Small intestine (tissue), 7 donors: ENCODE data around the gene MOGAT1. TPM values are rescaled to one million over a fixed set of nuclear protein-coding genes. Genes with fewer than 3 reads are reported as not detected.
A peak's percentile ranks its signal among the peaks of the same experiment; 100 is the strongest.

ENCODE experiments used
- DNase-seq, 2 donors: peaks; one replicate each; pipeline versions ENCODE4 v3.0.0 to v3.0.0-alpha.2; 2013
- FAIRE-seq: peaks from 2 replicates; lab custom pipeline; 2012; peaks lifted over from hg19 to GRCh38; lab: Jason Lieb, UNC
- H3K27ac ChIP-seq, 3 donors: one replicate each; pipeline ENCODE4 v1.5.1; 2013; ENCODE audit warnings: low read length in 2 of 3, mild to moderate bottlenecking in 2 of 3, control low read depth in 1 of 3, inconsistent platforms in 1 of 3, low read depth in 1 of 3, moderate library complexity in 1 of 3
- H3K27me3 ChIP-seq, 3 donors: one replicate each; pipeline ENCODE4 v1.6.1; 2013; ENCODE audit warnings: low read length in 3 of 3, inconsistent platforms in 1 of 3; ENCODE audit not compliant: control insufficient read depth in 3 of 3, insufficient read depth in 3 of 3
- H3K36me3 ChIP-seq, 3 donors: one replicate each; pipeline ENCODE4 v1.6.1; 2013; ENCODE audit warnings: low read length in 3 of 3, inconsistent platforms in 1 of 3, low read depth in 1 of 3, mild to moderate bottlenecking in 1 of 3, moderate library complexity in 1 of 3; ENCODE audit not compliant: control insufficient read depth in 3 of 3, insufficient read depth in 2 of 3
- H3K4me1 ChIP-seq, 3 donors: one replicate each; pipeline ENCODE4 v1.6.1; 2013; ENCODE audit warnings: low read length in 2 of 3, inconsistent platforms in 1 of 3, low read depth in 1 of 3, mild to moderate bottlenecking in 1 of 3, moderate library complexity in 1 of 3; ENCODE audit not compliant: control insufficient read depth in 3 of 3, insufficient read depth in 2 of 3
- H3K4me3 ChIP-seq, 3 donors: one replicate each; pipeline ENCODE4 v1.5.1; 2013; ENCODE audit warnings: low read length in 3 of 3, control low read depth in 1 of 3, inconsistent platforms in 1 of 3, low read depth in 1 of 3, mild to moderate bottlenecking in 1 of 3, moderate library complexity in 1 of 3
- H3K9me3 ChIP-seq, 2 donors: one replicate each; pipeline ENCODE4 v1.6.1; 2013; ENCODE audit warnings: low read depth in 1 of 2, low read length in 1 of 2; ENCODE audit not compliant: control insufficient read depth in 2 of 2, insufficient read depth in 1 of 2
- WGBS, 3 donors: extraction: QIAGEN DNeasy Blood & Tissue Kit; methylation state at CpG; one replicate each; pipeline ENCODE4 v1.1.7; 2013; 5-methylcytosine and 5-hydroxymethylcytosine counted together
- polyA plus RNA-seq, 4 donors: library from polyadenylated mRNA; stranded (reverse) in 3 of 4; unstranded in 1 of 4; fragments of 200-250 nt in 3 of 4; fragments of 120-200 nt in 1 of 4; gene quantifications; one replicate each; pipeline versions ENCODE4 v1.2.1 to v1.2.3, GENCODE V29; 2013
- donor health status: healthy with polysubstance abuse.
- donor health status: control.
- donor health status: control.
- donor health status: Bipolar disorder and iron deficiency.
- donor health status: healthy.

Gene MOGAT1
- polyA plus RNA-seq, 4 donors = 0.07 TPM; not detected in 3

DNA sequence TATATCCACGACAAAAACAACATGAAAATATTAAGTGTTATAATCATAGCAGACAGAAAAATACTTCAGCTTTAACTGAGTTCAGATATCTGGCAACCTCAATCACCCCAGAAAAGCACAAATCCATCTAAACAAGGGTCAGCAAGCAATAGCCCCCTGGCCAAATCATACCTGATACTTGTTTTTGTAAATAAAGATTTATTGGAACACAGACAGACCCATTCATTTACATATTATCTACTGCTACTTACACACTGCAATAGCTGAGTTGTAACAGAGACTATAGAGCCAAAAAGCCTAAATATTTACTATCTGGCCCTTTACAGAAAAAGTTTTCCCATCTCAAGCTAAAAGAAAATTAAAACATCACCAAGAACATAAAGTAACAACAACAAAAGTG is 28.3 kb upstream of the MOGAT1 start:
- no peaks in the 10 kb centered on the region for H3K9me3 ChIP-seq
- DNase-seq = no peak
- FAIRE-seq = no peak
- H3K27me3 ChIP-seq = no peaks in the 10 kb centered on the region
- 92 to 98% (median 97%) methylated on average over 1 of the region's 1 CpG for WGBS, 3 donors
- H3K27ac ChIP-seq = no peak overlapping the region
- H3K4me3 ChIP-seq = no peak overlapping the region
- H3K36me3 ChIP-seq = peaks cover 2 to 21% (median 11%) of the 10 kb centered on the region in 3 donors
- H3K4me1 ChIP-seq = no peaks in the 10 kb centered on the region

GRCh38 chr2:222646008-222646407 is 25.4 kb upstream of the MOGAT1 start:
- no peak overlapping the region for H3K4me3 ChIP-seq
- WGBS, 3 donors = 64 to 80% (median 78%) methylated on average over 3 of the region's 3 CpGs
- FAIRE-seq = no peak
- no peak for DNase-seq
- H3K9me3 ChIP-seq = no peaks in the 10 kb centered on the region
- no peak overlapping the region for H3K27ac ChIP-seq
- peaks cover 2 to 18% (median 7%) of the 10 kb centered on the region in 3 donors for H3K36me3 ChIP-seq
- peaks cover 0 to 7% (median 5%) of the 10 kb centered on the region in 3 donors for H3K4me1 ChIP-seq
- H3K27me3 ChIP-seq = no peaks in the 10 kb centered on the region

DNA sequence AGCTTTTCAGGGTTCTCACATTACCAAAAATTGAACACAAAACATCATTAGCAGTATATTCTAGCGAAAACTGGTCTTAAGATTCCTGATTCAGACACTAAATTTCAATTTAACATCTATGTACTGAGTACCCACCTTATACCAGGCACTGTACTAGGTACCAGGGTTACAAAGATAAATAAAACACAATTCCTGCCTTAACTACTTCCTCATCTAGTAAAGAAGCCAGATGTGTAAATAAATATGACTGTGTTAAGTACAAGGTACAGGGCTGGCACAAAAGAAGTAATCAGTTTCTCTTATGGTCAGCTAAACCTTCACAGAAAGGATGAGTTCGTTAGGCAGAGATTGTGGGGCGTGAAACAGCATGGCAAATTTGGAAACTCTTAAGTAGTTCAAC is 21.7 kb upstream of the MOGAT1 start:
- H3K4me3 ChIP-seq = no peak overlapping the region
- DNase-seq = peak in 1 of 2 donors; percentile 61
- peaks cover 2 to 12% (median 5%) of the 10 kb centered on the region in 3 donors for H3K36me3 ChIP-seq
- no peak for FAIRE-seq
- H3K27ac ChIP-seq = peak overlapping the region in 1 of 3 donors; percentile 28
- H3K9me3 ChIP-seq = no peaks in the 10 kb centered on the region
- WGBS, 3 donors = 69 to 83% (median 80%) methylated on average over 3 of the region's 3 CpGs
- peaks cover 6 to 14% (median 13%) of the 10 kb centered on the region in 3 donors for H3K4me1 ChIP-seq
- H3K27me3 ChIP-seq = no peaks in the 10 kb centered on the region

- peak overlapping the region in 2 of 3 donors; percentile 76 to 86 for H3K27ac ChIP-seq
- FAIRE-seq = no peak
Measured at GRCh38 chr2:222651718-222652418, 19.6 kb upstream of the MOGAT1 start.

DNA sequence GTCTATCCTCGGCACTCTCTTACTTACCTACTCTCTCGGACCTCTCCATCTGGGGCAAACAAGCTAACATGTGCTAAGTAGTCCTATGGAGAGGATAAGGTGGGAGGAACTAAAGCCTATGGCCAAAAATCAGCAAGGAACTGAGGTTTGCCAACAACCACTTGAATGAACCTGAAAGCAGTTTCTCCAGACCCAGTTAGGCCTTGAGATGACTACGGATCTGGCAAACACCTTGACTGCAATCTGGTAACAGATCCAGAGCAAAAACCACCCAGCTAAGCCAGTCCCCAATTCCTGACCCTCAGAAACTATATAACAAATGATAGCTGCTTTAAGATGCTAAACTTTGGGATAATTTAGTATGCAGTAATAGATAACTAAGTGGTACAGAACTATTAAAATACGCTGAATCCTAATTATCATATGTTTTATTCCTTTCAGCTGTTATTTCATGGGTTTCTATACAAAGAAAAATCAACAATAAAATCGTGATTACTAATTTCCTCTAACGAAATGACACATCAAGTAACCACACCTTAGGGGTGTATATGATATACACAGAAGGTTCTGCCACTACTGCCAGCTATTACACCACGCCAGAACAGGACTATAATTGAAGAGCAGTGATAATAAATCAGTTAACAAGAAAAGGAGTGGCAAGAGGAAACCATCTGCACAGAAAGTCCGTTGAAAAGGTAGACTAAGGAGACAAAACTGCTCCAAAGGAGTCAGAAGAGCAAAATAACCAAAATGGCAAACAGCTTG is 18.8 kb upstream of the MOGAT1 start:
- H3K9me3 ChIP-seq = no peaks in the 10 kb centered on the region
- WGBS, 3 donors = 25 to 54% (median 32%) methylated on average over 8 of the region's 8 CpGs
- FAIRE-seq (no peak), DNase-seq (peak in 1 of 2 donors; percentile 84)
- H3K4me3 ChIP-seq = no peak overlapping the region
- peaks cover 6 to 15% (median 14%) of the 10 kb centered on the region in 3 donors for H3K4me1 ChIP-seq
- H3K36me3 ChIP-seq = peaks cover 2 to 5% (median 2%) of the 10 kb centered on the region in 3 donors
- peak overlapping the region in 2 of 3 donors; percentile 76 to 86 for H3K27ac ChIP-seq
- no peaks in the 10 kb centered on the region for H3K27me3 ChIP-seq

More at GRCh38 chr2:222651718-222652418, 19.6 kb upstream of the MOGAT1 start:
- 87 to 91% (median 89%) methylated on average over 4 of the region's 4 CpGs for WGBS, 3 donors
- peaks cover 2 to 12% (median 5%) of the 10 kb centered on the region in 3 donors for H3K36me3 ChIP-seq
- peaks cover 6 to 15% (median 14%) of the 10 kb centered on the region in 3 donors for H3K4me1 ChIP-seq
- DNase-seq = no peak
- no peaks in the 10 kb centered on the region for H3K9me3 ChIP-seq
- H3K27me3 ChIP-seq = no peaks in the 10 kb centered on the region
- H3K4me3 ChIP-seq = no peak overlapping the region

DNA sequence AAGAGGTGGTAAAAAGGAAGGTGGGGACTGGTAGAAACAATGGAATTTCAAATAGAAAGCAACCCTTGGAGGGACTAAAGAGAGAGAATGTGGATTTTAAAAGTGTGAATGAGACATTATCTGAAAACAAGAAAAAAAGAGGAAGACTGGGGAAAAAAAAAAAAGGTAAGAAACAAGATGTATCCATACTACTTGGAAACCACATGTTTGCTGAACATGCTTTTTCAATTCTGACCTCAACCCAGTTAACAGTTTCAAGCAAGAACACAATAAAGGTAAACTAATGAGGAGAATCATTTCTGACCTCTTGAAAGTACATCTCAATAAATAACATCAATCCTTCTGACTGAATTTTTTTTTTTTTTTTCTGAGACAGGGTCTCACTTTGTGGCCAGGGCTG is 18.2 kb upstream of the MOGAT1 start:
- no peak for FAIRE-seq
- Histone ChIP-seq H3K27ac (peak overlapping the region in 2 of 3 donors; percentile 50 to 75), H3K9me3 (no peaks in the 10 kb centered on the region), H3K36me3 (peaks cover 0 to 2% (median 2%) of the 10 kb centered on the region in 3 donors), H3K4me1 (peaks cover 6 to 15% (median 14%) of the 10 kb centered on the region in 3 donors), H3K4me3 (no peak overlapping the region), H3K27me3 (no peaks in the 10 kb centered on the region)
- no peak for DNase-seq

DNA sequence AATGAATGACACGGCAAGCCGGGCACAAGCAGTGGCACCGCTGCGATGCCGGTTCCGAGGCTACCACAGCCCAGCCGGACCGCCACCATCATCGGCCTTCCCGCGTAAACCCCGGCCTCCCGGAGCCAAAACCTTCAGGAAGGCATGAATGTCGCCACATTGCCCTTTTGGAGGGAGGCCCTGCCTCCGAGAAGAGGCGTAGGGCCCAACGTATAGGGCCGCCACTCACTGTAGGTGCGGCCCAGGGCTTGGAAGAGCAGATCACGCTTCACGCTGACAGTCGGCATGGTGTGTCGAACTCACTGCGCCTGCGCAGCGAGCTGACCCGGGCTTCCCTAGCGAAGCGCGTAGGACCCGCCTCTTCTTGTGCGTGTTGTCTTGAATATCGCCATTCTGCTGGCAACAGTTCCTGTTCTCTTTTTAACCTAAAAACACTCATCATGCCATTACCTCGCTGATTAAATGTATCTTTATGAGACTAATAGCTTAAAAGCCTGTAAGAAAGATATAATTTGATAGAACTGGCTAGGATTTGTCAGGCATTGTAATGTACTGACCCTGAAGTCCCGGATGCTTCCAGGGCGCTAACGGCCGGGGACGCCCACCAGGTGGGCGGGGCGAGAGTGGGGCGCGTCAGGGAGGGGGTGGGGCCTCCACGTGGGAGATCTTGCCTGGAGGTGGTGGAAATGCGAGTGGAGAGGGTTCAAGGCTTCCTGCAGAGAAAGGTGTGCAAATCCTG is 15.5 kb upstream of the MOGAT1 start, which contains the start of gene FARSB:
TSS of gene FARSB (minus strand) at position 306 of the 739 bp plus-strand sequence. CDS start at position 287, 19 bp downstream.
- peak; percentile 97 for DNase-seq
- H3K27me3 ChIP-seq = no peaks in the 10 kb centered on the region
- H3K4me1 ChIP-seq = peaks cover 6 to 10% (median 7%) of the 10 kb centered on the region in 3 donors
- peak within 1 kb of the TSS; percentile 74 to 87 (median 80) for H3K4me3 ChIP-seq
- no peaks in the 10 kb centered on the region for H3K9me3 ChIP-seq
- FAIRE-seq = no peak
- 0% methylated on average over 45 of the region's 45 CpGs for WGBS, 3 donors
- no peaks in the 10 kb centered on the region for H3K36me3 ChIP-seq
- peak within 1 kb of the TSS; percentile 49 to 92 (median 71) for H3K27ac ChIP-seq
